ENCODE results near the gene ERH.

ERH gene

GRCh38 chr14:69331206-69331605, 66.9 kb downstream of the ERH start:
- in situ Hi-C loops (cut with MboI; ENCODE audit: low sequenced_read_pairs): no loop called here

All from HL-60/S4 treated with phorbol 12-myristate 13-acetate at 8.2 ng/mL for 4 days and 3 days (cell line).